Activated gamma-delta T cell treated with Interleukin-2 at 50 U/mL for 16 hours (primary cell): Measurements from ENCODE around the gene RAB30.

ENCODE experiments used
- DNase-seq: peaks from one replicate; pipeline ENCODE4 v3.0.0-alpha.2; 2020

Gene RAB30

GRCh38 chr11:83007909-83008580 is 63.7 kb downstream of the RAB30 start:
- DNase-seq = no peak

- DNase-seq = no peak
Measured at GRCh38 chr11:83007477-83007876, 64.2 kb downstream of the RAB30 start.

GRCh38 chr11:83006877-83007330 is 64.8 kb downstream of the RAB30 start:
- no peak for DNase-seq

GRCh38 chr11:83004746-83005556 is 66.7 kb downstream of the RAB30 start:
- DNase-seq = no peak

GRCh38 chr11:83002522-83002921 is 69.2 kb downstream of the RAB30 start:
- no peak for DNase-seq

GRCh38 chr11:83002053-83002452 is 69.6 kb downstream of the RAB30 start:
- no peak for DNase-seq

- no peak for DNase-seq
Measured at GRCh38 chr11:83000381-83000780, 71.3 kb downstream of the RAB30 start.

- DNase-seq = no peak
Measured at GRCh38 chr11:82999232-82999631, 72.5 kb downstream of the RAB30 start.

GRCh38 chr11:82998697-82999096 is 73.0 kb downstream of the RAB30 start:
- no peak for DNase-seq

GRCh38 chr11:82996966-82997606 is 74.6 kb downstream of the RAB30 start:
- no peak for DNase-seq

- DNase-seq = no peak
Measured at GRCh38 chr11:82995754-82996398, 75.8 kb downstream of the RAB30 start.

GRCh38 chr11:82995235-82995634 is 76.5 kb downstream of the RAB30 start:
- no peak for DNase-seq

GRCh38 chr11:82994604-82995230 is 77.0 kb downstream of the RAB30 start:
- no peak for DNase-seq

GRCh38 chr11:82992223-82992622 is 79.5 kb downstream of the RAB30 start:
- no peak for DNase-seq

GRCh38 chr11:82989628-82990404 is 81.9 kb downstream of the RAB30 start:
- DNase-seq = no peak

GRCh38 chr11:82988936-82989627 is 82.6 kb downstream of the RAB30 start:
- no peak for DNase-seq

- no peak for DNase-seq
Measured at GRCh38 chr11:82987997-82988396, 83.7 kb downstream of the RAB30 start.

GRCh38 chr11:82986446-82986845 is 85.3 kb downstream of the RAB30 start:
- DNase-seq = no peak

- DNase-seq = no peak
Measured at GRCh38 chr11:82981852-82982251, 89.8 kb downstream of the RAB30 start.

- DNase-seq = no peak
Measured at GRCh38 chr11:82980947-82981346, 90.8 kb downstream of the RAB30 start.

- DNase-seq = no peak
Measured at GRCh38 chr11:82980292-82980691, 91.4 kb downstream of the RAB30 start.
